Fibroblast of skin of scalp (primary cell): Measurements from ENCODE around the gene RPL37. TPM values are rescaled to one million over a fixed set of nuclear protein-coding genes. Genes with fewer than 3 reads are reported as not detected.
"Not testable (repeated sequence)": the region's sequence is repeated elsewhere in the genome, so short reads cannot be mapped to it uniquely, and the experiment has no call there.

Source experiments
- DNase-seq: peaks from one replicate; pipeline ENCODE4 v3.0.0-alpha.2; 2013
- polyA plus RNA-seq, 2 experiments: library from polyadenylated mRNA; unstranded; fragments of 120-200 nt; gene quantifications; one replicate each; pipeline ENCODE4 v1.2.1, GENCODE V29; 2013; ENCODE audit not compliant: insufficient read length in 2 of 2

The RPL37 gene
- 1,607 TPM for polyA plus RNA-seq (2013, experiment 1 of 2; ENCODE audit: insufficient read length)
- polyA plus RNA-seq (2013, experiment 2 of 2; ENCODE audit: insufficient read length) = 1,481 TPM

DNA sequence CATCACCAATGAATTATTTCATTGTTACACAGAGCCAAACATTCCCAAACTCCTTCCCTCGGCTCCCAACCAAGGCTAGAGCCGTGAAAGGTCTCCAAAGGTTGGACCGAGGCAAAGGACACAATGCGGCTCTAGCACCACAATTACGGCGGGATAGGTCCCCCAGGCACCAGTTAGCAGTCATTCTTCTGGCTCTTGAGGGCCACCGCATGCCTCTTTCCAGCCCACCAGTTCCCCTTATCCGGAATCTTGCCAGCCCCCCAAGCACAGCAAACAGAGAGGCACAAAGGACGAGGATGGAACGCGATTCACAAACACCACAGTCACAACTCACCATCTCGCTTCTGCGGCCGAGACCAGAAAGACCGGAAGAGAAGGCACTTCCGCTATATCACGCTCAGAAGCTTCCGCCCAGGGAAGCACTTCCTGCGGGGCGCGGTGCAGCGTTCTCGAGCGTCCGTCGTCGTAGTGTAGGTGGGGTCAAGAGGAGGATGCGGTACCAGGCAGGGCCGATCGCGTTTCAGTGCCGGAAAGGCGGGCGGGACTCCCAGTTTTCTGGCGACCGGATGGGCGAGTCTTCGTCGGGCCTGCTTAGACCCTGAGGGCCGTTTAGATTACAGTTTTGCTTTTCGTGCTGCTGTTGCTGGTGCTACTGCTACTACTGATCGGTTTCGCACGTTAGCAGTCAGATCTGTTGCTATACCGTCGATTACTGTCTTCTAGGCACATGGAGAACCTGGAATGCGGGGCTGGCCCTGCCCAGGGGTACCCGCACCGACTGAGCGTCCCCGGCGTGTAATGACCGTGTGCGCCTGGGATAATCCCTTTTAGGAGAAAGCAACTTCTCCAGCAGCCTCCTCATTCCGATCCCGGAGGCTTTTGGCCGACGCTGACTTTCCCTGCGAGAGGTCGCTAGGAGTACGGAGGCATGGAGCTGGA lies at the start of gene RPL37:
RPL37 (minus strand) TSS at position 374 of the 939 bp plus-strand sequence; CDS start at position 337, 37 bp downstream.
- peak; percentile 98 for DNase-seq

DNA sequence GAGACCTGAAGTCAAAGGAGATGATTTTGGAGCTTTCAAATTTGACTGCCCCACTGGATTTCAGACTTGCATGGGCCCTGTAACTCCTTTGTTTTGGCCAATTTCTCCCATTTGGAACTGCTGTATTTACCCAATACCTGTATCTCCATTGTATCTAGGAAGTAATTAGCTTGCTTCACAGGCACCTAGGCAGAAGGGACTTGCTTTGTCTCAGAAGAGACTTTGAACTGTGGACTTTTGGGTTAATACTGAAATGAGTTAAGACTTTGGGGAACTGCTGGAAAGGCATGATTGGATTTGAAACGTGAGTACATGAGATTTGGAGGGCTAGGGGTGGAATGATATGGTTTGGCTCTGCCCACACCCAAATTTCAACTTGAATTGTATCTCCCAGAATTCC lies 48.0 kb upstream of the RPL37 start:
- not testable (repeated sequence) for DNase-seq

DNA sequence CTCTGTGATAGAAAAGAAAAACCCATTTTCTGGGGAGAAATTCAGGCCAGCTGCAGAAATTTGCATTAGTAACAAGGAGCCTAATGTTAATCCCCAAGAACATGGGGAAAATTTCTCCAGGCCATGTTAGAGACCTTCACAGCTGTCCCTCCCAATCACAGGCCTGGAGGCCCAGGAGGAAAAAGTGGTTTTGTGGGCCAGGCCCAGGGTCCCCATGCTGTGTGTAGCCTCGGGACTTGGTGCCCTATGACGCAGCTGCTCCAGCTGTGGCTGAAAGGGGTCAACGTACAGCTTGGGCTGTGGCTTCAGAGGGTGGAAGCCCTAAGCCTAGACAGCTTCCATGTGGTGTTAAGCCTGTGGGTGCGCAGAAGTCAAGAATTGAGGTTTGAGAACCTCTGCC lies 47.3 kb upstream of the RPL37 start:
- no peak for DNase-seq

DNA sequence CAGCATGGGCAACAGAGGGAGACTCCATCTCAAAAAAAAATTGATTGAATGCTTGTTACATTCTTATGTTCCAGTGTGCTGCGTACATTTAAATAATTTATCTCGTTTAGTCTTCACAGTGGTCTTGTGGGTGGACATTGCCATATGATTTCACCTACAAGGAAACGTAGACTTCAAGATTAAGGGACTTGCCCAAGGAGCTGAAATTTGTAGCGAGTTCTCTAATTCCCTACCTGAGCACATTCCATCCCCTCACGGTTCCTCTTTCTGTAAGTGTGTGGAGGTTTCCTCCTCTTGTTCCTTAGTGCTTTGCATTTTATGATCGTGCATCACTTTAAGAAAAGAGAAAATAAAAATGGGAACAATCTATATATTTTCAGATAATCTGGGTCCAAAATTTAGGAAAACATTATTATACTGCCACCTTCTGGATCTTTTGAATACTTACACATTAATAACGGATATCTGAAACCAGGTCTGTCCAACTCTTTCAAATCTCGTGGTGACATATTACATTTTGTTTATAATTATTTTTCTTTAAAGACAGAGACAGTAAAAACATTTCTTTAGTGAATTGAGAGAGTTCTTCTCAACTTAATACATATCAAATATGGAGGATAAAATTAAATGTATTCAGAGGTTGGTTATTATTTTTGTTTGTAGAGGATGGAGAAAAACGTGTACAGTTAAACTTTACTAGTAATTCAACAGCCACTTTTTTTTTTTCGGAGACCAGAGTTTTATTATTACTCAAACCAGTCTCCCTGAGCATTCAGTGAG lies 44.3 kb upstream of the RPL37 start:
- peak; percentile 34 for DNase-seq

DNA sequence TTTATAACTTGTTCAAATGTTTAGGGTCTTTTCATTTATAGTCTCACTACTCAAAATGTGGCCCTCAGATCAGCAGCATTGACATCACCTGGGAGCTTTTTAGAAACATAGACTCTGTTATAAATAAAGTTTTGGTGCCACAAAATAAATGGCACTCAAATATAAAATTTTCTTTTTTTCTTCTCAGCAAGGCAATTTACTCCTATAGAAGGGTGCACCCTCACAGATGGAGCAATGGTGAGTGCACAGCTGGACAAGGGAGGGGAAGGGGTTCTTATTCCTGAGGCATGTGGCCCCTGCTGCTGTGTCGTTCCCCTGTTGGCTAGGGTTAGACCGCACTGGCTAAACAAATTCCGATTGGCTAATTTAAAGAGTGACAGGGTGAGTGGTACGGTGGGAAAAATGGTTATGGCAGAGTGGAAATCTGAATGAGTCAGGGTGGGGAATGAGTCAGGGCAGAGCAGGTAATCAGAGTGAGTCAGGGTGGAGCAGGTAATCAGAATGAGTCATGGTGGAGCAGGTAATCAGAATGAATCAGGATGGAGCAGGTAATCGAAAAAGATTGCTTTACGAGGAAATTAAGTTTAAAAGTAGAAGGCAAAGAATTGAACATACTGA lies 42.5 kb upstream of the RPL37 start:
- DNase-seq = no peak

DNA sequence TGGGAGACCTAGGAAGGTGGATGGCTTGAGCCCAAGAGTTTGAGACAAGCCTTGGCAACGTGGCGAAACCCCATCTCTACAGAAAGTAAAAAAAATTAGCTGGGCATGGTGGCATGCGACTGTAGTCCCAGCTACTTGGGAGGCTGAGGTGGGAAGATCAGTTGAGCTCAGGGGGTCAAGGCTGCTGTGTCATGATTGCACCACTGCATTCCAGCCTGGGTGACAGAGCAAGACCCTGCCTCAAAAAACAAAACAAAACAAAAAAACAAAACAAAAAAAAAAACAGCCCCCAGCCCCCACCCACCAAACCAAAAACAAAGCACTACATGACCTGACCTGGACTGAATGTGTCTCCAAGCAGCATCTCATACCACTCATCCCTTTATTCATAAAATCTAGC lies 40.9 kb upstream of the RPL37 start:
- no peak for DNase-seq

DNA sequence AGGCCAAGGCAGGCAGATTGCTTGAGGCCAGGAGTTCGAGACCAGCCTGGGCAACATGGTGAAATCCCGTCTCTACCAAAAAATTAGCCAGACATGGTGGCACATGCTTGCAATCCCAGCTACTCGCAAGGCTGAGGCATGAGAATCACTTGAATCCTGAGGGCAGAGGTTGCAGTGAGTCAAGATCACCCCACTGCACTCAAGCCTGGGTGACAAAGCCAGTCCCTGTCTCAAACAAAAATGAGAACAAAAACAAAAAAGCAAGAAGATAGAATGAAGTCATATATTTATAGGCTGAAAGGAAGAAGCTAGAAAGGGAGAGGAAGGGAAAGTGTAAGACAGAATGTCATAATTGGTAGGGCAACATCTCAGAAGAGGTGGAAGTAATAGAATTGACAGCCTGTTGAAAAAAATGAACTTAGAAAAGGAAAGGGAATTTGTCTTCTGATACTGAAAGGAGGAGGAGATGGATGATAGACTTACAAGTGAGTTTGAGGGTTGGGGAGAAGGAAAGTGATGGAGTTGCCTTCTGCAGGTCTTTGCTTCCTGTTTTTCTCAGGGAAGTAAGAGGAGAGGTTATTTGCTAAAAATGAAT lies 38.4 kb upstream of the RPL37 start:
- no peak for DNase-seq

DNA sequence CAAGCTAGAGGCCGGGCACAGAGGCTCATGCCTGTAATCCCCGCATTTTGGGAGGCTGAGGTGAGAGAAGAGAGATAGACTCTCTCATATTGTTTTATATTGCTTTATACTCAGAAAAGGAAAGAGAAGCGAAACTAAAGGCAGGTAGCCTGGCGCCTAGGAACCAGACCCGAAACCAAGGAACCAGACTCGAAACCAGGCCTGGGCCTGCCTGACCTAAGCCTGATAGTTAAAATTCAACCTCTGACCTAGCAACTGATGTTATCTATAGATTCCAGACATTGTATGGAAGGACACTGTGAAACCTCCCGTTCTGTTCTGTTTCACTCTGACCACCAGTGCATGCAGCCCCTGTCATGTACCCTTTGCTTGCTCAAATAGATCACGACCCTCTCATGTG lies 37.2 kb upstream of the RPL37 start:
- not testable (repeated sequence) for DNase-seq

DNA sequence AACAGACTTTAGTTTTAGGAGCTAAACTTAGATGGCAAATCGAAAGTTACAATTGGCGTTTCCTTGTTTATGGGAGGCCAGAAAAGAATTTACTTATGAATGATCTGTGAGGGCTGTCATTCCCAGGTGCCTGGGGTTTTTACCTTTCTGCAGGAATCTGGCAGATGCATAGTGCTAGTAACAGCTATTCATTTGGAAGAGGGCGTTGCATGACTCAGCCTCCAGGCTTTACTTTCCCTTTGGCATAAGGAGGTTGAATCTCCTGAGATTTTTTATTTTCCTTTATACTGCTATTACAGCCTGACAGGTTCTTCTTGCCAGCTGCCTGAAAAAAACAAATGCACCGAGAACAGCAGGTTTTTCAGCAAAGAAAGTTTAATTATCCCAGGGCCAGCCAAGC lies 36.2 kb upstream of the RPL37 start:
- no peak for DNase-seq

DNA sequence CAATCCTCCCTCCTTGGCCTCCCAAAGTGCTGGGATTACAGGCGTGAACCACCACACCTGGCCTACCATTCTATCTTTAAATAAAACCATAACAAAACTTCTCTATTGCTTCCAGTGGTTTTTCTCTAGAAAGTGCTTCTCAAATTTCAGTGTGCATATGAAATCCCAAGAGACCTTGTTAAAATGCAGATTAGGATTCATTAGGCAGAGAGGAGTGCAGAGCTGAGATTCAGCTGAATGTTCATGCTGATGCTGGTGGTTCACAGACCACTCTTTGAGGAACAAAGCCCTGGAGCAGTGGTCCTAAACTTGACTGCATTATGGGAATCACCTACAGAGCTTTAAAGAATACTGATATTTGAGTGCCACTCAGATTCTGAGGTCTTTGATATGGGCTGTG lies 34.4 kb upstream of the RPL37 start:
- DNase-seq = no peak

DNA sequence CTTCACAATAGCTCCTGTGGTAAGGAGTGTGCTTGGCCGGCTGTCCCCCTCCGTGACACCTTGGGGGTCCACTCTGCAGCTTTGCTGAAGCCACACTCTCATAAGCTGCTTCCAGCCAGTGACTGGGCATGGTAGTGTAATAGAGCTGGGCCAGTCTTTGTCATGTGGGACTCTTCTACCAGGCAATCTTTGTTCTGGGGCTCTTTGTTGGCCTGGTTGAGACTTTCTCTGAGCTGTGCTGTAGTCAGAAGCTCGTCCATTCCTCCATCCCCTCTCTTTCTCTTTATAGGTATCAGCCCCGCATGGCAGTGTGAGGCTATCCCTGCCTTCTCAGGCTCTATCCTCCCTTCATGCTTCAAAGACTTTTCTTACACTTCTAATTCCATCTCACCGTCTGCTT lies 31.8 kb upstream of the RPL37 start:
- DNase-seq = no peak

DNA sequence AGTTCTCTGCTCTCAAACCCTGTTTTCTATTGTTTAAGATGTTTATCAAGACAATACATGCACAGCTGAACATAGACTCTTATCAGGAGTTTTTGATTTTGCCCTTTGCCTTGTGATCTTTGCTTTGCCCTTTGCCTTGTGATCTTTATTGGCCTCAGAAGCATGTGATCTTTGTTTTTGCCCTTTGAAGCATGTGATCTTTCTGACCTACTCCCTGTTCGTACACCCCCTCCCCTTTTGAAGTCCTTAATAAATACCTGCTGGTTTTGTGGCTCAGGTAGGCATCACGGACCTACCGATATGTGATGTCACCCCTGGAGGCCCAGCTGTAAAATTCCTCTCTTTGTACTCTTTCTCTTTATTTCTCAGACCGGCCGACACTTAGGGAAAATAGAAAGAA lies 30.0 kb upstream of the RPL37 start:
- not testable (repeated sequence) for DNase-seq

DNA sequence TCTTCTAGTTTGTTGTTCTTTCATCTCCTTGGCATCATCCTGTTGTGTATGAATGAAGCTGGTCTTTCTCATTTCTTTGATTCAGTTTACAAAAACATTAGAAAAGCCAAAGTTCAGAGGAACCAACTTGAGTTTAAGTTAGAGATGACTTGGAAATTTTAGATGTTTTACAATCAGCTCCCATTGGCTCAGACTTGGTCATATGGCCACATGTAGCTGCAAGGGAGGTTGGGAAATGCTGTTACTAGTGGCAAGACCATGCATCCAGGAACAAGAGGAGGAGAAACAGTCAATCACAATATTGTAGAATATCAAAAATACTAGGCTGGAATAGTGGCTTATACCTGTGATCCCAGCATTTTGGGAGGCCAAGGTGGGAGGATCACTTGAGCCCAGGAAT lies 25.7 kb upstream of the RPL37 start:
- DNase-seq = no peak

DNA sequence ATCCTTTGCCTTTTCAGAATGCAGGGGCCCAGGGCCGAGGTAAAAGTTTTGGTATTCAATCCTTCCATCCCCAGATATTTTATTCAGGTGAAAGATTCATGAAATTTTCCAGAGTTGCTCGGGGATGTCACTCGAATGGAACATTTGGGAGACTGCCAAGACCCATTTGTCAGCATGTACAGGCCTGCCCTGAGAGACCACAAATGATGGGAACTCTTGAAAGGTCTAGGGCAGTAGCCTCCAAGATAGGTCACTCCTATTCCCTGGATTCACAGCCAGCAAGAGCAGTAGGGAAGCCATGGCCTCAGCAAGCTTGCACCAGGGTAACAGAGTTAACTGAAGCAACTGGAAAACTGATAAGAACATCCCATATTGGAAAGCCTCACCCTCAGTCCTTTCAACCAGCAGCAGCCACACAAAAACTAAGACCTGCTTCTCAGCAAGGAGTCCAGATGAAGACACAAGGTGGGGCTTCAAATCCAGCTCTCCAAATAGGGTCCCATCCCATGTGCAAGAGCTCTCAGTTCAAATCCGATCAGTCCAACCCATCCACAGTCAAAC lies 18.7 kb upstream of the RPL37 start:
- DNase-seq = no peak

DNA sequence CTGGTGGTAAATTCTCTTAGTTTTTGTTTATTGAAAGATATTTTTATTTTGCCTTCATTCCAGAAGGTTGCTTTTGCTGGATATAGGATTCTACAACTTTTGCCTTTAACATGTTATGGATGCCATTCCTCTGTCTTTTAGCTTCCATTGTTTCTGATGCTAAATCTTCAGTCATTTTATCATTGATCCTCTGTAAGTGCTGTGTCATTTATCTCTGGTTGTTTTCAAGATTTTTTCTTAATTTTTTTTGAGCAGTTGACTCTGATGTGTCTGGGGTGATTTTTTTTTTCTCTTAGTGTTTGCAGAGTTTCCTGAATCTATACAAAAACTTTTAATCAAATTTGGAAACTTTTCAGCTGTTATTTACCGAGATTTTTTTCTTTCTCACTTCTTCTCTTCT lies 12.5 kb upstream of the RPL37 start:
- DNase-seq = no peak

DNA sequence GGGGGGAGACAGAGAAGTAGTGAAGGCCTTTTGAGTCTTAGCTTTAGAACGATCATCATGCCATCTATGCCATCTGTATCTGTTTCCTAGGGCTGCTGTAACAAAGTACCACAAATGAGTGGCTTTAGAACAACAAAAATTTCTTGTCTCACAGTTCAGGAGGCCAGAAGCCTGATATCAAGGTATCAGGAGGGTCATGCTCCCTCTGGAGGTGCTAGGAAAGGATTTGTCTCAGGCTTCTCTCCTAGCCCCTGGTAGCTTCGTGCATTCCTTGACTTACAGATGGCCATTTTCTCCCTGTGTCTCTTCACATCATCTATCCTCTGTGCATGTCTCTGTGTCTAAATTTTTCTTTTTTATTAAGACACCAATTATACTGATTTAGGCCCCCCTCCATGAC lies 11.3 kb upstream of the RPL37 start:
- no peak for DNase-seq

DNA sequence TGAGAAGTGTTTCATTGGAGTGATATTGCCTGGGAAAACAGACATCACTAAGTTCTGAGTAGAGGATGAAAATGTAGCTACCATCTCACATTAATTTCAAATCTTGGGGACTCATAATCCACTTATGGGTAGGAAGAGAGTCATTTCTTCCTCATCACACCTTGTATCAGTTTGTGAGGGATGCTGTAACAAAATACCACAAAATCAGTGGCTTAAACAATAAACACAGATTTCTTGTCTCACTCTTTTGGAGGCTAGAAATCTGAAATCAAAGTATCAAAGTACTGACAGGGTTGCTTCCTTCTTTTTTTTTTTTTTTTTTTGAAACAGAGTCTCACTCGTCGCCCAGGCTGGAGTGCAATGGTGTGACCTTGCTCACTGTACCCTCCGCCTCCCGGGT lies 9.5 kb upstream of the RPL37 start:
- DNase-seq = no peak

DNA sequence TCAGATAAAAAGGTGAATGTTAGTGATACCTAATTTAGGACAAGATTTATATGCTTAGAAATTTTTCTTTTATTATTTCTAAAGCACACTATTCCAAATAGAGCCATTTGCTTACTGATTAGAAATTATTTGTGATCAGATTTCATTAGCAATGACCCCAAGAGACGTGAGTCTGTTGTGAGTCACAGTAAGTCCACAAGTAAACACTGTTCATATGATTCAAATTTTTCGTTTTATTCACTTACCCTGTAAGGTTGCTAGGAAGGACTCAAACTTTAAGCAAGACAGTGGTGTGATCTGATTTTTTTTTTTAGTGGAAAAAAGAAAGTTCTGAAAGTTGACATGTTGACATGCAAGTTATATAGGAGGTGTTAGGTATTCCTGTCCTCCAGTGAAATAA lies 7.3 kb upstream of the RPL37 start:
- no peak for DNase-seq

DNA sequence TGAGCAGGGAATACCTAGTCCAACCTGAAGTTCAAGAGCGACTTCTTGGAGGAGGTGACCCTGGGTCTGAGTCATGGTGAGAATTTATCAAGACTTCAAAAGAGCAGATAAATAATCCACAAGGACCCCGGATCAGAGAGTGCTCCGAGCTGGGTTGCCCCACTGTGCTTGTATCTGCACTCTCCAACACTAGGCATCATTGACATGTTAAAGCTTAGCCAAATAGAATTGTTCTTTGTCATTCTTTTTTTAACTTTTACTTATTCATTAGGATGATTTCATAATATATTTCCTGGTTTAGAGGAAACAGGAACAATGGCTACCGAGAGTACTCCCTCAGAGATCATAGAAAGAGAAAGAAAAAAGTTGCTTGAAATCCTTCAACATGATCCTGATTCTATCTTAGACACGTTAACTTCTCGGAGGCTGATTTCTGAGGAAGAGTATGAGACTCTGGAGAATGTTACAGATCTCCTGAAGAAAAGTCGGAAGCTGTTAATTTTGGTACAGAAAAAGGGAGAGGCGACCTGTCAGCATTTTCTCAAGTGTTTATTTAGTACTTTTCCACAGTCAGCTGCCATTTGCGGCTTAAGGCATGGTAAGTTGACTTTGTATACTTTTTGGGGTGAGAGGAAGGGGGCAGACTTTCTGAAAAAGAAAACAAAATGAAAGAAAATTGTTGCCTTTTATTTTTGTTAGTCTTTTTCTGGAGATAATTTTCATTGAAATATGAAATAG lies 6.2 kb upstream of the RPL37 start, which contains the start of gene CARD6:
CARD6 (plus strand) TSS at position 300 of the 738 bp plus-strand sequence; CDS start at position 316, 16 bp downstream.
- no peak for DNase-seq

DNA sequence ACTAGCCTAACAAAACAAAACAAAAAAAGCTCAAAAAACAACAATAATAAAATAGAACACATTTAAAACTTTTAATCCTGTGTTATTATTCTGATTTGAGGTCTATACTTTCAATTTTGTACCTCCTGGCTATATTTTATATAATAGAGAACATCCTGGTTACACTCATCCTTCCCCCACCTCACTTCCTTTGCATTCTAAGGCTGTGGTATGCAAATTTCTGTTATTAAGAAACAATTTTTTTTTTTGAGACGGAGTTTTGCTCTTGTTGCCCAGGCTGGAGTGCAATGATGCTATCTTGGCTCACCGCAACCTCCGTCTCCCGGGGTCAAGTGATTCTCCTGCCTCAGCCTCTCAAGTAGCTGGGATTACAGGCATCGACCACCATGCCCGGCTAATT lies 3.1 kb upstream of the RPL37 start:
- DNase-seq = no peak

DNA sequence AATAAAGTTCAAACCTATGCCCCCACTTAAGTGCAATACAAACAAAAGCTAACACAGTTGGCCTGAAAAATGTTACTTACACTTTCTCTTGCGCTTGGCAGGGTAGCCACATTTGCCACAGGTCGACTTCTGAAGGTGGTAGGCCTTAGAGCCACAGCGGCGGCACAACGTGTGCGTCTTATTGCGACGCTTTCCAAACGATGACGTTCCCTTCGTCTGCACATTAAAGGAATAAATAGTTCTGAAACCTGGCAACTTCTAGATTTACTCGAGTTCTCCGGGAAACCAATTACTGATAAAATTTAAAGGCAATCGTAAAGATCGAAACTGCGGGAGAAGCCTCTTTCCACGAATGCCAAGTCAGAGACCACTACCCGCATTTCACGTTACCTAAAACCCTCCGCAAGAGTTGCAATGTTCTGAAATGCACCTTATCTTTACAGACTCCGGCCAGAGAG lies 602 bp downstream of the RPL37 start:
- DNase-seq = peak; percentile 12
